ENCODE data around the gene SPTB. TPM values are rescaled to one million over a fixed set of nuclear protein-coding genes. Genes with fewer than 3 reads are reported as not detected.

SPTB gene
- total and polyA plus RNA-seq, 9 of the 15 experiments (the other 6 are each of a cell fraction or from before 2014, with no cell fraction given): 0.21 to 45.9 (median 11.7) TPM

DNA sequence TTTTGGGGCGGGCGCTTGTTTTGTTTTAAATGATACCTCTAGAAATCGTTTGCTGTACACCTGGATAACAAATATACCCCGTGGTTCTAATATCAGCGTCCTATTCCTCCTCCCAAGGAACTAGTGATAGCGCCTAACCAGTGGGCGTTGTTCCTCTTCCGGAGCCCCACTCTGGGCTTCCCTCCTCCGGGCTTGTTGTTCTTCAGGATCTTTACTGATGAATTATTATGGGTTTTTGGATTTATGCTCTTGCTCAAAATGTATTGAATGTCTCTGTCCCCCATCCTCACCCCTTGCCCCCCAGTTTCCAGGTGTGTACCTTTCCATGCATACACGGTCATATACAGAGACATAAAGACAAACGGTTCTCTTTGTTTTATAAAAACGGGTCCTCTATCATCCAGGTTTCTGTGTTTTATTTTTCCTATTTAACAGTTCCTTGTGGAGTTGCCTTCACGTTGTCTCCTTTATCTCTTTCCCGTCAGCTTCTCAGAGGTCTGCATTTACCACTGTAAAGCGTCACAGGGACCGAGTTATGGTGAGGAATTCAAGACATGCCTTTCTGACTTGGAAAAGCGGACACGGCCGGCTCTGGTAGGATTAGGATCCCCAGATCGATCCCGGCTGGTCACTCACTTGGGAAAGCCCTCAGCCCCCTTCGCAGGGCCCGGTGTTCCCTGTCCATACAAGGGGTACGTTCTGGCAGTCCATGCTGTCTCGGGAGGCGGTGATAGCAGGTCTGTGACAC lies 176.1 kb downstream of the SPTB start:
- Histone ChIP-seq H3K9me1 (ENCODE audit: control insufficient read depth, insufficient read depth, low read length) (no peaks in the 10 kb centered on the region), H3K79me2 (ENCODE audit: control insufficient read depth, insufficient read depth, low read length) (no peaks in the 10 kb centered on the region), H3K27ac (ENCODE audit: extremely low read depth, low read depth, low read length) (no peak overlapping the region), H3K4me2 (ENCODE audit: insufficient read depth, low read length) (no peak overlapping the region), H3K4me3 (no peak overlapping the region), H3K36me3 (ENCODE audit: control insufficient read depth, insufficient read depth, low read length) (no peaks in the 10 kb centered on the region), H2AFZ (ENCODE audit: low read depth, low read length) (no peak overlapping the region), H3K9me3 (replicated peaks; ENCODE audit: control insufficient read depth, insufficient read depth, low read depth, low read length) (no peaks in the 10 kb centered on the region), H3K4me1 (replicated peaks in 1 of 2; ENCODE audit: control insufficient read depth in 2 of 2, insufficient read depth in 2 of 2, low read length in 2 of 2) (peaks cover 0 to 18% of the 10 kb centered on the region in 2 experiments; a peak in 2 of 5 replicates), H4K20me1 (replicated peaks; ENCODE audit: control insufficient read depth, insufficient read depth, low read length) (no peaks in the 10 kb centered on the region), H3K27me3 (ENCODE audit: control insufficient read depth in 2 of 2, insufficient read depth in 2 of 2, low read length in 2 of 2) (peaks cover 29 to 58% of the 10 kb centered on the region in 2 experiments), H3K9ac (ENCODE audit: insufficient read depth in 1 of 2, low read depth in 2 of 2, low read length in 2 of 2) (no peak overlapping the region)
- 6% methylated on average over 21 of the region's 26 CpGs for WGBS (ENCODE audit: insufficient coverage, low coverage, missing lambda C conversion rate)
- no TSS peak for BruUV-seq (replicated peaks)
- no peak for DNase-seq (ENCODE audit: extremely low read depth in 1 of 4, low spot score in 3 of 4)
- ATAC-seq: no peak
- in situ Hi-C loops (cut with MboI) (no loop called here), intact Hi-C loops (cut with micrococcal nuclease) (no loop called here)
- ChIA-PET CTCF (ENCODE audit: low intra/inter-chr PET ratio) (no interaction called here), POLR2A (interaction anchor here (0.7 to 1.5 kb wide), 3 partner anchors 10 to 211 kb away, joined by 3 to 5 read pairs (median 3); partner anchors contain the start of gene CHURC1)
- no peak for FAIRE-seq
- TF ChIP-seq KHSRP (IDR thresholded peaks at IDR 0.05) (no peak), RB1 (IDR thresholded peaks at IDR 0.05; ENCODE audit: low read depth) (no peak), SP1 (CRISPR knock-in tag; IDR thresholded peaks at IDR 0.05) (no peak), CBX2 (IDR thresholded peaks at IDR 0.05; ENCODE audit: insufficient read depth, low read length, poor library complexity, severe bottlenecking) (peak; percentile 92), POLR2B (IDR thresholded peaks at IDR 0.05; ENCODE audit: low read depth, partially characterized antibody) (no peak), BRD9 (IDR thresholded peaks at IDR 0.05; ENCODE audit: low read depth, partially characterized antibody) (no peak), ZNF347 (CRISPR knock-in tag; IDR thresholded peaks at IDR 0.05; ENCODE audit: low read depth) (no peak), ZNF384 (IDR thresholded peaks at IDR 0.05; ENCODE audit: low read depth, low read length) (no peak), MAZ (CRISPR knock-in tag; conservative IDR thresholded peaks at IDR 0.05 in 1 of 2, IDR thresholded peaks at IDR 0.05 in 1 of 2) (no peak), PHB2 (IDR thresholded peaks at IDR 0.05; ENCODE audit: low read depth) (no peak), ETV6 (IDR thresholded peaks at IDR 0.05; ENCODE audit: borderline replicate concordance in 1 of 2, low read depth in 2 of 2, low read length in 1 of 2) (no peak), ETV6 (CRISPR knock-in tag; IDR thresholded peaks at IDR 0.05; ENCODE audit: borderline replicate concordance) (no peak), TFAM (CRISPR knock-in tag; conservative IDR thresholded peaks at IDR 0.05) (no peak), PHTF2 (CRISPR knock-in tag; IDR thresholded peaks at IDR 0.05) (no peak), HMG20B (CRISPR knock-in tag; IDR thresholded peaks at IDR 0.05) (no peak)
- TF ChIP-seq, protein P1, sequence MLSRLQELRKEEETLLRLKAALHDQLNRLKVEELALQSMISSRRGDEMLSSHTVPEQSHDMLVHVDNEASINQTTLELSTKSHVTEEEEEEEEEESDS (CRISPR knock-in tag; IDR thresholded peaks at IDR 0.05): no peak

Data from K562 (cell line).